Endothelial cell of umbilical vein (primary cell): Measurements from ENCODE around the gene TMEM61. TPM values are rescaled to one million over a fixed set of nuclear protein-coding genes. Genes with fewer than 3 reads are reported as not detected.

Source experiments
- BruUV-seq: library from RNA; stranded (reverse); fragments of 400-500 nt; replicated peaks from 2 replicates; lab custom pipeline; 2021; lab: Mats Ljungman, UMichigan
- CTCF ChIA-PET: fragments of 300-600, 350-600 bp; sonication (Branson Sonifier 250); formaldehyde crosslinking; loops from one replicate; lab custom pipeline; 2021; ENCODE audit warnings: antibody characterized with exemption, inconsistent platforms; lab: Charles Lee
- POLR2A ChIA-PET: fragments of 300-600, 350-600 bp; sonication (Branson Sonifier 250); formaldehyde crosslinking; loops from one replicate; lab custom pipeline; 2021; ENCODE audit warnings: antibody characterized with exemption, inconsistent platforms; lab: Charles Lee
- DNase-seq: peaks from one replicate; pipeline ENCODE4 v3.0.0-alpha.2; 2011; ENCODE audit warnings: low read depth, low spot score
- FAIRE-seq: peaks from 2 replicates; lab custom pipeline; 2011; peaks lifted over from hg19 to GRCh38; lab: Jason Lieb, UNC
- H2AFZ ChIP-seq: 2 replicates; pipeline ENCODE4 v1.6.0; 2012; ENCODE audit warnings: low read depth, low read length, control low read depth, inconsistent platforms
- H3K27ac ChIP-seq: 2 replicates; pipeline ENCODE4 v1.5.1; 2011; ENCODE audit warnings: low read depth, mild to moderate bottlenecking, control low read depth, low read length, moderate library complexity; ENCODE audit not compliant: insufficient read depth
- H3K27me3 ChIP-seq, 2 experiments: 2 replicates each; pipeline versions ENCODE4 v1.6.0 to v1.6.1; 2011; ENCODE audit warnings: low read length in 2 of 2, mixed read lengths in 1 of 2; ENCODE audit not compliant: control insufficient read depth in 2 of 2, insufficient read depth in 2 of 2
- H3K36me3 ChIP-seq, 2 experiments: 2 replicates in 1 of 2; 3 replicates in 1 of 2; pipeline ENCODE4 v1.5.1; 2011; ENCODE audit warnings: low read length in 2 of 2, mild to moderate bottlenecking in 1 of 2, moderate library complexity in 1 of 2; ENCODE audit not compliant: control insufficient read depth in 2 of 2, insufficient read depth in 2 of 2; ENCODE audit errors: extremely low read depth in 1 of 2
- H3K4me1 ChIP-seq: 3 replicates; pipeline ENCODE4 v1.5.1; 2011; ENCODE audit warnings: mild to moderate bottlenecking, low read length; ENCODE audit not compliant: control insufficient read depth, insufficient read depth; ENCODE audit errors: extremely low read depth
- H3K4me2 ChIP-seq: 2 replicates; pipeline ENCODE4 v1.6.1; 2011; ENCODE audit warnings: low read length, control low read depth, mixed read lengths; ENCODE audit not compliant: insufficient read depth
- H3K4me3 ChIP-seq, 3 experiments: fragments of 200-600 bp in 1 of 3; sonication (generic), shearing (Covaris generic) in 1 of 3; replicated peaks in 1 of 3; 2 replicates each; pipeline ENCODE4 v1.5.1; 2011 to 2016; ENCODE audit warnings: control low read depth in 3 of 3, low read length in 3 of 3, mild to moderate bottlenecking in 2 of 3, inconsistent platforms in 1 of 3, low read depth in 1 of 3, moderate library complexity in 1 of 3; ENCODE audit not compliant: insufficient read depth in 1 of 3
- H3K79me2 ChIP-seq: 2 replicates; pipeline ENCODE4 v1.6.0; 2012; ENCODE audit warnings: low read length, inconsistent platforms; ENCODE audit not compliant: control insufficient read depth, insufficient read depth
- H3K9ac ChIP-seq: replicated peaks from 2 replicates; pipeline ENCODE3; 2011; ENCODE audit warnings: low read length, control low read depth; ENCODE audit not compliant: insufficient read depth; ENCODE audit errors: extremely low read depth
- H3K9me1 ChIP-seq: replicated peaks from 3 replicates; pipeline ENCODE4 v1.6.0; 2011; ENCODE audit warnings: mild to moderate bottlenecking, low read length; ENCODE audit not compliant: control insufficient read depth, insufficient read depth; ENCODE audit errors: extremely low read depth
- H3K9me3 ChIP-seq: replicated peaks from 2 replicates; pipeline ENCODE4 v1.5.1; 2012; ENCODE audit warnings: low read length, inconsistent platforms; ENCODE audit not compliant: control insufficient read depth, insufficient read depth
- H4K20me1 ChIP-seq: replicated peaks from 2 replicates; pipeline ENCODE3; 2011; ENCODE audit warnings: mild to moderate bottlenecking, low read length; ENCODE audit not compliant: control insufficient read depth, insufficient read depth; ENCODE audit errors: extremely low read depth
- GATA2 ChIP-seq: IDR thresholded peaks from 2 replicates; pipeline ENCODE4 v1.7.0; 2011; ENCODE audit warnings: low read depth, mild to moderate bottlenecking, moderate library complexity, mixed read lengths, low read length; ENCODE audit not compliant: insufficient read length, insufficient read depth
- MYC ChIP-seq: IDR thresholded peaks from one replicate; pipeline ENCODE4 v1.6.1; 2011; ENCODE audit warnings: mild to moderate bottlenecking, low read depth, low read length
- POLR2A ChIP-seq: IDR thresholded peaks from 2 replicates; pipeline ENCODE4 v1.6.1; 2012; ENCODE audit warnings: low read depth, mild to moderate bottlenecking, control low read depth, low read length
- POLR2AphosphoS5 ChIP-seq: IDR thresholded peaks from 2 replicates; pipeline ENCODE4 v1.6.1; 2012; ENCODE audit warnings: low read depth, mild to moderate bottlenecking, control low read depth, low read length, moderate library complexity; ENCODE audit not compliant: insufficient read depth
- dilution Hi-C: fragments of 300-500 bp; cut with MboI; formaldehyde crosslinking; loops from one replicate; pipeline ENCODE4 v1.15.0; 2019; ENCODE audit warnings: low sequenced_read_pairs; ENCODE audit not compliant: extremely low pct_ligation_motif_present
- intact Hi-C: fragments of 100-400 bp; cut with micrococcal nuclease; formaldehyde crosslinking; loops from one replicate; pipeline ENCODE4 v1.10.0; 2022
- polyA plus RNA-seq, 4 experiments: library from polyadenylated mRNA; depleted of rRNA in 3 of 4; stranded (reverse) in 3 of 4; unstranded in 1 of 4; fragments of >200 nt; gene quantifications; 2 replicates each; pipeline versions ENCODE4 v1.2.1 to v1.2.3, GENCODE V29; 2011 to 2012; ENCODE audit warnings: missing spikeins in 1 of 4
- total RNA-seq: library from RNA; stranded (reverse); gene quantifications from 2 replicates; pipeline ENCODE4 v1.2.3, GENCODE V29; 2021
- TF ChIP-seq, protein P1 (sequence below): IDR thresholded peaks from 2 replicates; pipeline ENCODE4 v1.6.1; 2011; ENCODE audit not compliant: insufficient read depth, insufficient read length
- TF ChIP-seq, protein P2 (sequence below), 2 donors: IDR thresholded peaks; 1 replicate in 1 of 2; 2 replicates in 1 of 2; pipeline ENCODE4 v1.5.1; 2011; ENCODE audit warnings: low read length in 2 of 2, mild to moderate bottlenecking in 2 of 2, moderate library complexity in 2 of 2, control low read depth in 1 of 2, inconsistent platforms in 1 of 2, low read depth in 1 of 2; ENCODE audit not compliant: insufficient read depth in 1 of 2; ENCODE audit errors: extremely low read depth in 1 of 2

Gene TMEM61
- total and polyA plus RNA-seq, 2 donors (not counting 3 experiments of a cell fraction or from before 2014, with no cell fraction given): not detected

DNA sequence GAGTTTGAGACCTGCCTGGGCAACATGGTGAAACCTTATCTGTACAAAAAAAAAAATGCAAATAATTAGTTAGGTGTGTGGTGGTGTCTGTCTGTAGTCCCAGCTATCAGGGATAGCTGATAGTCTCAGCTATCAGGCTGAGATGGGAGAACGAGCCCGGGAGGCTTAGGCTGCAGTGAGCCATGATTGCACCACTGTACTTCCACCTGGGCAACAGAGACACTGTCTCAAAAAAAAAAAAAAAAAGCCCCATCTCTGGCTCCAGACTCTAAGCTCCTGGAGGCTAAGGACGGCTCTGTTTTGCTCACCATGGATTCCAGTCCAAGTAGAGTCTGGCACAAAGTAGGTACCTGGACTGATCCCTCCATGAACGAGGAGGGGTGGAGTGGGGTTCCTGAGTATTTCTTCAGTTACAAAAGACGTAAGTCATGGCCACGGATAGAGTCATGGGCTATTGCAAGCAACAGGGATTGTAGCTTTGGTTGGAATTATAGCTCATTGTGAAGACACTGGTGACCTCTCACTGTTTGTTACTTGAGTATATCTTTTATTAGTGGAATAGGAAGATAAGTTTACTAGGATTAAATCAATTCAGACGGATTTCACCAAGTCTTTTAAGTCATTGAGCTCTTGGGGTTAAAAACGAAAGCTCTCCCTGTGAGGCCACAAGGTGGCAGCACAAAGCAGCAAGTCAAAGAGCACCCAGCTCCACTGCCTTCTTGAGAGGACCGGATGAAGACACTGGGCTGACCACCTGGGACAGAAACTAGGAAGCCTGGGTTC is 35.6 kb upstream of the TMEM61 start:
- H3K27ac ChIP-seq: no peak overlapping the region
- no peaks in the 10 kb centered on the region for H3K36me3 ChIP-seq
- no peak overlapping the region for H3K9ac ChIP-seq
- dilution Hi-C loops: no loop called here
- no peak overlapping the region for H2AFZ ChIP-seq
- peaks cover 0 to 4% of the 10 kb centered on the region in 2 experiments for H3K27me3 ChIP-seq
- TF ChIP-seq MYC (no peak), POLR2A (no peak), GATA2 (no peak), POLR2AphosphoS5 (no peak)
- TF ChIP-seq, protein P1, sequence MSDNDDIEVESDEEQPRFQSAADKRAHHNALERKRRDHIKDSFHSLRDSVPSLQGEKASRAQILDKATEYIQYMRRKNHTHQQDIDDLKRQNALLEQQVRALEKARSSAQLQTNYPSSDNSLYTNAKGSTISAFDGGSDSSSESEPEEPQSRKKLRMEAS: no peak
- TF ChIP-seq, protein P2, sequence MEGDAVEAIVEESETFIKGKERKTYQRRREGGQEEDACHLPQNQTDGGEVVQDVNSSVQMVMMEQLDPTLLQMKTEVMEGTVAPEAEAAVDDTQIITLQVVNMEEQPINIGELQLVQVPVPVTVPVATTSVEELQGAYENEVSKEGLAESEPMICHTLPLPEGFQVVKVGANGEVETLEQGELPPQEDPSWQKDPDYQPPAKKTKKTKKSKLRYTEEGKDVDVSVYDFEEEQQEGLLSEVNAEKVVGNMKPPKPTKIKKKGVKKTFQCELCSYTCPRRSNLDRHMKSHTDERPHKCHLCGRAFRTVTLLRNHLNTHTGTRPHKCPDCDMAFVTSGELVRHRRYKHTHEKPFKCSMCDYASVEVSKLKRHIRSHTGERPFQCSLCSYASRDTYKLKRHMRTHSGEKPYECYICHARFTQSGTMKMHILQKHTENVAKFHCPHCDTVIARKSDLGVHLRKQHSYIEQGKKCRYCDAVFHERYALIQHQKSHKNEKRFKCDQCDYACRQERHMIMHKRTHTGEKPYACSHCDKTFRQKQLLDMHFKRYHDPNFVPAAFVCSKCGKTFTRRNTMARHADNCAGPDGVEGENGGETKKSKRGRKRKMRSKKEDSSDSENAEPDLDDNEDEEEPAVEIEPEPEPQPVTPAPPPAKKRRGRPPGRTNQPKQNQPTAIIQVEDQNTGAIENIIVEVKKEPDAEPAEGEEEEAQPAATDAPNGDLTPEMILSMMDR (IDR thresholded peaks at IDR 0.05; ENCODE audit: extremely low read depth in 1 of 2, insufficient read depth in 1 of 2, low read depth in 1 of 2, low read length in 2 of 2): peak; percentile 81 to 86
- H3K9me3 ChIP-seq: no peaks in the 10 kb centered on the region
- H3K79me2 ChIP-seq: no peaks in the 10 kb centered on the region
- BruUV-seq: no TSS peak
- POLR2A ChIA-PET: interaction anchor here (1.1 kb wide), 1 partner anchor 77 kb away, joined by 5 read pairs; no protein-coding TSS in a partner anchor
- H4K20me1 ChIP-seq: no peaks in the 10 kb centered on the region
- peak; percentile 79 for DNase-seq
- peaks cover 5% of the 10 kb centered on the region for H3K4me1 ChIP-seq
- CTCF ChIA-PET: interaction anchor here (0.7 to 16.7 kb wide), 38 partner anchors 9 to 1640 kb away, joined by 3 to 918 read pairs (median 6); partner anchors contain the start of genes BSND, DHCR24, PCSK9 and TMEM61
- intact Hi-C loops: loop anchor here (1.0 kb wide), 2 partner anchors 52 to 78 kb away; no protein-coding TSS in a partner anchor
- FAIRE-seq: peak; percentile 94
- no peak overlapping the region for H3K4me3 ChIP-seq
- H3K9me1 ChIP-seq: no peaks in the 10 kb centered on the region
- no peak overlapping the region for H3K4me2 ChIP-seq
